SK-N-MC (cell line): ENCODE data around the gene SHISA7.

Experiments used
- EZH2 ChIP-seq: fragments of 200-600 bp; sonication (generic); IDR thresholded peaks from one replicate; pipeline ENCODE4 v1.6.1; 2017; ENCODE audit warnings: antibody characterized with exemption
- FOXP2 ChIP-seq: optimal IDR thresholded peaks from 2 replicates; pipeline ENCODE3; 2011; ENCODE audit warnings: mild to moderate bottlenecking, moderate library complexity; ENCODE audit not compliant: insufficient read depth; ENCODE audit errors: extremely low read length, control extremely low read depth
- POLR2AphosphoS5 ChIP-seq: IDR thresholded peaks from 2 replicates; pipeline ENCODE4 v1.6.1; 2012; ENCODE audit warnings: mild to moderate bottlenecking, low read depth, low read length, borderline replicate concordance

DNA sequence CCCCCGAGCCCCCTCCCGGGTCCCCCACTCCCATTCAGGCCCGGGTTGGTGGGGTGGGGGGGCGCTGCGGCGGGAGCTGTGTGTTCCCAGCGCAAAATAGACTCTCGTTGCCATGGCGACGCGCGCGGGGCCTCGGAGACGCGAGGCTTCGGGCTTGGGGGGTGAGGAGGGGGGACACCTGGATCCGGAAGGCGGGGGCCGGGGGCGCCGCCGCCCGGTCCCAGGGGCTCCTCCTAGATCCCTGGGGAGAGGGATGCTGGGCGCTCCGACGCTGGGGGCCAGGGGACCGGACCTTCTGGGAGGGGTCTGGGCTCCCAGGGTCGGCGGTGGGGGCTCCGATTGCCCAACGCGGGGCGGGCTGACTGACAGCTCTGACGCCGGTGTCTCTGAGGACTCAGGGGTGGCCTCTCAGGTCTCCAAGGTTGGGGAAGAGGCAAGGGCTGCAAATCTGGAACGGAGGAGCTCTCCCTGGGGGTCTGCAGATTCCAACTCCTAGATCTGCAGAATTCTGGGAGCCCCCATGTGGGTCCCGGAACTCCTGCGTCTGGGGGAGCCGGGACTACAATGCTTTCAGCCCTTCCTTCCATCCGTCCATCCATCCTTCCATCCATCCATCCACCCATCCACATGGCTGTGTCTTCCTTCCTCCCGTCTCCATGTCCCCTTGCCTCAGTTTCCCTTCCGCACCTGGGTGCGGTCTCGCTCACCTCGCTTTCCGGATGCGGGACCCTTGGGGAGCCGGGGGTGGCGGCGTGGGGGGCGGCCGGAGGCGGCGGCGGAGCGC lies 9.1 kb upstream of the SHISA7 start:
- no peak for TF ChIP-seq EZH2
- TF ChIP-seq POLR2AphosphoS5 = no peak
- no peak for TF ChIP-seq FOXP2
